Caco-2 (cell line): ENCODE data around the gene ZDHHC12. TPM values are rescaled to one million over a fixed set of nuclear protein-coding genes. Genes with fewer than 3 reads are reported as not detected.

Source experiments
- BruUV-seq: library from RNA; stranded (reverse); fragments of 400-500 nt; replicated peaks from 2 replicates; lab custom pipeline; 2021; lab: Mats Ljungman, UMichigan
- CTCF ChIA-PET: fragments of 300-600 bp; sonication (Branson Sonifier 250); formaldehyde crosslinking; loops from one replicate; lab custom pipeline; 2022; ENCODE audit warnings: antibody characterized with exemption; lab: Charles Lee
- POLR2A ChIA-PET: fragments of 300-600 bp; sonication (Branson Sonifier 250); formaldehyde crosslinking; loops from one replicate; lab custom pipeline; 2022; ENCODE audit warnings: antibody characterized with exemption; lab: Charles Lee
- DNase-seq, 2 experiments: peaks; one replicate each; pipeline versions ENCODE4 v3.0.0 to v3.0.0-alpha.2; 2020 to 2022
- H3K27me3 ChIP-seq: replicated peaks from 2 replicates; pipeline ENCODE4 v1.6.0; 2011; ENCODE audit warnings: low read length; ENCODE audit not compliant: control insufficient read depth, insufficient read depth
- H3K36me3 ChIP-seq: 2 replicates; pipeline ENCODE4 v1.5.1; 2011; ENCODE audit warnings: low read length; ENCODE audit not compliant: control insufficient read depth, insufficient read depth
- H3K4me1 ChIP-seq: fragments of 250-450 bp; sonication (Bioruptor Pico); 2 replicates; pipeline ENCODE4 v1.5.1; 2020; ENCODE audit warnings: mild to moderate bottlenecking
- H3K4me3 ChIP-seq: 2 replicates; pipeline ENCODE4 v1.5.1; 2011; ENCODE audit warnings: low read depth, mild to moderate bottlenecking, control low read depth, low read length
- H3K9me3 ChIP-seq: fragments of 250-450 bp; sonication (Bioruptor Pico); 2 replicates; pipeline ENCODE4 v1.5.1; 2020; ENCODE audit warnings: mild to moderate bottlenecking, moderate library complexity
- H3K27ac Mint-ChIP-seq: one replicate; pipeline ENCODE4 v1.8.0; 2022; ENCODE audit warnings: mixed read lengths; ENCODE audit not compliant: unreplicated experiment
- H3K27me3 Mint-ChIP-seq: one replicate; pipeline ENCODE4 v1.8.0; 2022; ENCODE audit warnings: mixed read lengths; ENCODE audit not compliant: insufficient read depth, unreplicated experiment
- H3K36me3 Mint-ChIP-seq: one replicate; pipeline ENCODE4 v1.8.0; 2022; ENCODE audit warnings: mild to moderate bottlenecking, mixed read lengths; ENCODE audit not compliant: insufficient read depth, unreplicated experiment
- H3K4me1 Mint-ChIP-seq: one replicate; pipeline ENCODE4 v1.8.0; 2022; ENCODE audit warnings: low read depth, mixed read lengths; ENCODE audit not compliant: unreplicated experiment
- H3K4me3 Mint-ChIP-seq: one replicate; pipeline ENCODE4 v1.8.0; 2022; ENCODE audit warnings: mild to moderate bottlenecking, moderate library complexity, mixed read lengths; ENCODE audit not compliant: unreplicated experiment
- H3K9me3 Mint-ChIP-seq: one replicate; pipeline ENCODE4 v1.8.0; 2022; ENCODE audit warnings: mixed read lengths; ENCODE audit not compliant: unreplicated experiment
- intact Hi-C: fragments of 100-400 bp; cut with micrococcal nuclease; formaldehyde crosslinking; loops from one replicate; pipeline ENCODE4 v1.10.0; 2022; ENCODE audit not compliant: unreplicated experiment
- total RNA-seq: library from RNA; stranded (reverse); gene quantifications from 2 replicates; pipeline ENCODE4 v1.2.3, GENCODE V29; 2022
- TF ChIP-seq, protein P1 (sequence below), 2 experiments: fragments of 200-600 bp in 1 of 2; IDR thresholded peaks; 1 replicate in 1 of 2; 2 replicates in 1 of 2; pipeline versions ENCODE4 v1.5.1 to v1.8.0; 2011 to 2022; ENCODE audit warnings: antibody characterized with exemption in 1 of 2, control low read depth in 1 of 2, inconsistent platforms in 1 of 2, low read depth in 1 of 2, low read length in 1 of 2, mild to moderate bottlenecking in 1 of 2, moderate library complexity in 1 of 2; ENCODE audit not compliant: insufficient read depth in 1 of 2, severe bottlenecking in 1 of 2, unreplicated experiment in 1 of 2

ZDHHC12 gene
- total RNA-seq, 1 experiment from 2014 or later, result 73.7 TPM

DNA sequence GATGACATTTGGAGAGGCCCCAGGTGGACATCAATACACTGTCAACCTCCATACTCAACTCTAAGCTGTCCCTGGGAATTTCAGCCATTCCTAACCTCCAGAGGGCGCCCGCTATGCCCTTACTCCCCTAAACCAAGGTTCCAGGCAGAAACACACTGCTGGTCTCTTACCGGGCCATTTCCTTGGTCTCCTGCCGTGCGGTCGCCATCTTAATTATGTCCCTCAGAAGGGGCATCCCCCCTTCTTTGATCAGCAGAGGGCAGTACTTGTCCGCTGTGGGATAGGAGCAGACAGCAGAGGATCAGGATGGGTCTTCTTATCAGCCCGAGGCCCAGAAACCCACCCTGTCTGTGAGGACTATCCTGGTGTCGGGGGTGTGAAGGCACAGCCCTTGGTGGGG lies 9.3 kb upstream of the ZDHHC12 start:
- CTCF ChIA-PET, result interaction anchor here (1.5 to 1.6 kb wide), 3 partner anchors 9 to 85 kb away, joined by 4 to 8 read pairs (median 6); partner anchors contain the start of genes ENDOG, ZDHHC12 and ZER1
- H3K36me3 ChIP-seq, result no peaks in the 10 kb centered on the region; the same call in 1 of the 2 replicates
- no peak overlapping the region for H3K4me3 ChIP-seq
- no peaks in the 10 kb centered on the region for H3K4me1 ChIP-seq
- intact Hi-C loops, result loop anchor here (1.0 to 2.0 kb wide), 2 partner anchors 86 to 195 kb away; partner anchors contain the start of gene ENDOG
- Mint-ChIP-seq H3K36me3 (peaks cover 12% of the 10 kb centered on the region), H3K27ac (no peak overlapping the region), H3K4me1 (no peaks in the 10 kb centered on the region), H3K4me3 (no peak overlapping the region), H3K27me3 (no peaks in the 10 kb centered on the region), H3K9me3 (no peaks in the 10 kb centered on the region)
- no TSS peak for BruUV-seq
- POLR2A ChIA-PET, result no interaction called here
- H3K27me3 ChIP-seq, result no peaks in the 10 kb centered on the region
- TF ChIP-seq, protein P1, sequence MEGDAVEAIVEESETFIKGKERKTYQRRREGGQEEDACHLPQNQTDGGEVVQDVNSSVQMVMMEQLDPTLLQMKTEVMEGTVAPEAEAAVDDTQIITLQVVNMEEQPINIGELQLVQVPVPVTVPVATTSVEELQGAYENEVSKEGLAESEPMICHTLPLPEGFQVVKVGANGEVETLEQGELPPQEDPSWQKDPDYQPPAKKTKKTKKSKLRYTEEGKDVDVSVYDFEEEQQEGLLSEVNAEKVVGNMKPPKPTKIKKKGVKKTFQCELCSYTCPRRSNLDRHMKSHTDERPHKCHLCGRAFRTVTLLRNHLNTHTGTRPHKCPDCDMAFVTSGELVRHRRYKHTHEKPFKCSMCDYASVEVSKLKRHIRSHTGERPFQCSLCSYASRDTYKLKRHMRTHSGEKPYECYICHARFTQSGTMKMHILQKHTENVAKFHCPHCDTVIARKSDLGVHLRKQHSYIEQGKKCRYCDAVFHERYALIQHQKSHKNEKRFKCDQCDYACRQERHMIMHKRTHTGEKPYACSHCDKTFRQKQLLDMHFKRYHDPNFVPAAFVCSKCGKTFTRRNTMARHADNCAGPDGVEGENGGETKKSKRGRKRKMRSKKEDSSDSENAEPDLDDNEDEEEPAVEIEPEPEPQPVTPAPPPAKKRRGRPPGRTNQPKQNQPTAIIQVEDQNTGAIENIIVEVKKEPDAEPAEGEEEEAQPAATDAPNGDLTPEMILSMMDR (IDR thresholded peaks at IDR 0.05; ENCODE audit: insufficient read depth in 1 of 2, low read depth in 1 of 2, low read length in 1 of 2, severe bottlenecking in 1 of 2, unreplicated experiment in 1 of 2), result peak; percentile 50 to 66
- no peaks in the 10 kb centered on the region for H3K9me3 ChIP-seq
- DNase-seq, result peak; percentile 74 to 77

DNA sequence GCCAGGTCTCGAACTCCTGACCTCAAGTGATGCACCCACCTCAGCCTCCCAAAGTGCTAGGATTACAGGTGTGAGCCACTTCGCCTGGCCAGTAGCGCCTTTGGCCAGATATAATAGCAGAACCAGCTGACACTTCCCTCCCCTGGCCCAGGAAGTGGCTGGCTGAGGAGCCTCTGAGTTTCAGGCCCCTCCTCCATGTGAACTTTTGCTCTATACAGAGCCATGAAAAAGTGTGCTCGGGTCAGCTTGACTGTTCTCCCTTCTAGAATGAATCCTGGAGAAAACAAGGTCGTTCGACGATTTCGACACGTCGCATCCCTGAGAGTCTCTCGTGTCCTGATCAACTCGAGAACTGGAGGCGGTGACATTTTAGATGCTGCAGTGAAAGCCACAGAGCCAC lies 8.6 kb upstream of the ZDHHC12 start:
- Histone ChIP-seq H3K36me3 (no peaks in the 10 kb centered on the region; the same call in 1 of the 2 replicates), H3K4me3 (no peak overlapping the region), H3K9me3 (no peaks in the 10 kb centered on the region), H3K4me1 (no peaks in the 10 kb centered on the region), H3K27me3 (no peaks in the 10 kb centered on the region)
- CTCF ChIA-PET, result interaction anchor here (1.5 to 1.6 kb wide), 3 partner anchors 8 to 86 kb away, joined by 4 to 8 read pairs (median 6); partner anchors contain the start of genes ENDOG, ZDHHC12 and ZER1
- Mint-ChIP-seq H3K4me1 (no peaks in the 10 kb centered on the region), H3K9me3 (no peaks in the 10 kb centered on the region), H3K4me3 (no peak overlapping the region), H3K27me3 (no peaks in the 10 kb centered on the region), H3K36me3 (peaks cover 12% of the 10 kb centered on the region), H3K27ac (no peak overlapping the region)
- no peak for DNase-seq
- intact Hi-C loops, result loop anchor here (2.0 kb wide), 1 partner anchor 86 kb away; the partner anchor contains the start of gene ENDOG
- TF ChIP-seq, protein P1 (IDR thresholded peaks at IDR 0.05; ENCODE audit: insufficient read depth in 1 of 2, low read depth in 1 of 2, low read length in 1 of 2, severe bottlenecking in 1 of 2, unreplicated experiment in 1 of 2), result no peak
- POLR2A ChIA-PET, result no interaction called here
- BruUV-seq, result no TSS peak

- no peak for DNase-seq
- no peaks in the 10 kb centered on the region for H3K27me3 Mint-ChIP-seq
- H3K4me3 Mint-ChIP-seq, result no peak overlapping the region
- BruUV-seq, result no TSS peak
- peaks cover 12% of the 10 kb centered on the region for H3K36me3 Mint-ChIP-seq
- H3K4me1 ChIP-seq, result no peaks in the 10 kb centered on the region
- CTCF ChIA-PET, result no interaction called here
- POLR2A ChIA-PET, result no interaction called here
- intact Hi-C loops, result loop anchor here (2.0 kb wide), 1 partner anchor 87 kb away; the partner anchor contains the start of gene ENDOG
- TF ChIP-seq, protein P1 (IDR thresholded peaks at IDR 0.05; ENCODE audit: insufficient read depth in 1 of 2, low read depth in 1 of 2, low read length in 1 of 2, severe bottlenecking in 1 of 2, unreplicated experiment in 1 of 2), result no peak
- no peaks in the 10 kb centered on the region for H3K9me3 ChIP-seq
- H3K4me1 Mint-ChIP-seq, result no peaks in the 10 kb centered on the region
- no peaks in the 10 kb centered on the region for H3K27me3 ChIP-seq
- no peaks in the 10 kb centered on the region for H3K9me3 Mint-ChIP-seq
- no peak overlapping the region for H3K27ac Mint-ChIP-seq
- no peaks in the 10 kb centered on the region; the same call in 1 of the 2 replicates for H3K36me3 ChIP-seq
- no peak overlapping the region for H3K4me3 ChIP-seq
Measured at GRCh38 chr9:128731691-128732090, 7.8 kb upstream of the ZDHHC12 start.
